ENCODE results near the gene SRGAP2.
"Not testable (repeated sequence)": the region's sequence is repeated elsewhere in the genome, so short reads cannot be mapped to it uniquely, and the experiment has no call there.

The SRGAP2 gene

DNA sequence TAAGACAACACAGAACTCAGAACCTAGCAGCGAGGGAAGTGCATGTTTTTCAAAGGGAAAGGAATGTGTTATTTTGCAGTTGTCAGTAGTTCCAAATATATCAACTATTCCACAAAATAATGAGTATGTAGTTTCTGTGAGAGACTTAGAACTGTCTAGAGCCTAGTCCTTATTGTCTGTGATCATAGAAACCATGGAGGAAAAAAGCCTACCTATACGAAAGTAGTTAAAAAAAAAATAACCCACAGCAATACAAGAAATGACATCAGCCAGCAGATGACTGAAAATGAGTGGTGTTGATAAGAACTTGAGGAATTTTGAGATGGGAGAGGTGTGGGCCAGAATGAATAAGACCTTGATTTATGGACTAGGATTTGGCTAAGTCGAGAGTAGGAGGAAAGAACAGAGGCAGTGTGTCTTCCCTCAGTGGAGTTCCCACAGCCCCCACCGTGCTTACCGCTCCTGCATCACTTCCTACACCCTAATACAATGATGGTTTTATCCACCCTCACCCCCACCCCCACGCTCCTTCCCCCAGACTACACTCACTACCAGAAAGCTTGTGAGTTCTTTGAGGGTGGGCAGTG is 20.9 kb downstream of the SRGAP2 start:
- H3K4me3 Mint-ChIP-seq; H3K9me3 Mint-ChIP-seq; H3K27ac Mint-ChIP-seq; H3K36me3 Mint-ChIP-seq; ATAC-seq (replicated peaks); H3K4me1 Mint-ChIP-seq; H3K27me3 Mint-ChIP-seq; DNase-seq: not testable (repeated sequence)

- not testable (repeated sequence) for H3K27me3 Mint-ChIP-seq; DNase-seq; ATAC-seq (replicated peaks); H3K4me1 Mint-ChIP-seq; H3K4me3 Mint-ChIP-seq; H3K36me3 Mint-ChIP-seq; H3K27ac Mint-ChIP-seq; H3K9me3 Mint-ChIP-seq
Observed at GRCh38 chr1:206225386-206225785, 22.0 kb downstream of the SRGAP2 start.

DNA sequence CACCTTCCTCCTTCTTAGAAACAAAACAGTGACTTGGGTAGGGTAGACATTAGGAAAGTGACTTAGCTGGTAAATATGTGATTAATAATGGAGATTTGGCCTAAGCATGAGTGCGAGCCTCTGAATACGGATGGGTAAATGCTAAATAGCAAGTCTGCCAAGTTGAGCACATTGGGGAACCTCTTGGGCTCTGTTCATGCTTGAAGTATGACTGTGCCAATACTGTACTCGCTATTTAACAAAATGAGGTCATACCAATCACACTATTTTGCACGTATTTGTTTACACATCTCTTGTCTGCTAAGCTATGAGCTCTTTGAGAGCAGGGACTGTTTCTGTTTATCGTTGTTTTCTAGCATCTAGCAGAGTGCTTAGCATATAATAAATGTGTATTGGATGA is 23.5 kb downstream of the SRGAP2 start:
- H3K27ac Mint-ChIP-seq; DNase-seq; H3K9me3 Mint-ChIP-seq; H3K27me3 Mint-ChIP-seq; H3K4me1 Mint-ChIP-seq; H3K4me3 Mint-ChIP-seq; ATAC-seq (replicated peaks); H3K36me3 Mint-ChIP-seq: not testable (repeated sequence)

GRCh38 chr1:206229286-206229685 is 25.9 kb downstream of the SRGAP2 start:
- not testable (repeated sequence) for H3K36me3 Mint-ChIP-seq; H3K4me1 Mint-ChIP-seq; H3K4me3 Mint-ChIP-seq; H3K27me3 Mint-ChIP-seq; H3K9me3 Mint-ChIP-seq; ATAC-seq (replicated peaks); H3K27ac Mint-ChIP-seq; DNase-seq

- not testable (repeated sequence) for H3K4me1 Mint-ChIP-seq; H3K36me3 Mint-ChIP-seq; H3K9me3 Mint-ChIP-seq; ATAC-seq (replicated peaks); DNase-seq; H3K4me3 Mint-ChIP-seq; H3K27ac Mint-ChIP-seq; H3K27me3 Mint-ChIP-seq
Observed at GRCh38 chr1:206231989-206232388, 28.6 kb downstream of the SRGAP2 start.

DNA sequence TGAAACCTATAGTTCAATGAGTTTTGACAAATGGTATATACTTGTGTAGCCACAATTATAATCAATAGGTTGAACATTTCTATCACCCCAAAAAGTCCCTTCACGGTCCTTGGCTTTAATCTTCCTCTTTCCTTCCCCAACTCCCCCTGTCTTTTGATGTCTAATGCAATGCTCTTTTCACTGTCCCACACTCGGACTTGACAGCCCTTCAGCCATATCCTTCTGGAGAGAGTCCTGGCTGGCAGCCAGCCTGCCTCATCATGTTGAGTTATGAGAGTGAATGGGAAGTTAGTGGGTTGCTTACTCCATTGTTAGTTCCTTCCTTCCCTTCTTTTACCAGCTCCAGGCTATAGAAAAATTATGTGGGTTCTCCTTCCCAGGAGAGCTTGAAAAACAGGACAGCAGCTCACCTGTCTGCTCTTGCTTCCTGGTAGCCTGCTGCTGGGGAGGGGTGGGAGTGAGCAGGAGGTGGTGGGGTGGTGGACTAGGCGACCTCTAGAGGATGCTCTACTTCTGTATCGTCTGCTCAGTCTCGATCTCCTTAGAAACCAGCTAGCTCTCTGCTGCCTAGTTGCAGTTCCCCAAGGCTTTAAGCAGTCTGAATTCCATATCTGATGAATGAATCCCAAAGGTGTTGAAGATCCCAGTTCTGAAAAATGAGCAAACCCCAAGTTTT is 29.8 kb downstream of the SRGAP2 start:
- not testable (repeated sequence) for H3K27ac Mint-ChIP-seq, DNase-seq, H3K36me3 Mint-ChIP-seq, H3K4me1 Mint-ChIP-seq, H3K9me3 Mint-ChIP-seq, H3K4me3 Mint-ChIP-seq, H3K27me3 Mint-ChIP-seq
- ATAC-seq (replicated peaks): peak; percentile 73

- not testable (repeated sequence) for H3K36me3 Mint-ChIP-seq, H3K27ac Mint-ChIP-seq, H3K27me3 Mint-ChIP-seq, H3K4me3 Mint-ChIP-seq, DNase-seq, H3K4me1 Mint-ChIP-seq, H3K9me3 Mint-ChIP-seq
- ATAC-seq (replicated peaks): peak; percentile 92 to 94
Observed at GRCh38 chr1:206234189-206234916, 31.0 kb downstream of the SRGAP2 start.

DNA sequence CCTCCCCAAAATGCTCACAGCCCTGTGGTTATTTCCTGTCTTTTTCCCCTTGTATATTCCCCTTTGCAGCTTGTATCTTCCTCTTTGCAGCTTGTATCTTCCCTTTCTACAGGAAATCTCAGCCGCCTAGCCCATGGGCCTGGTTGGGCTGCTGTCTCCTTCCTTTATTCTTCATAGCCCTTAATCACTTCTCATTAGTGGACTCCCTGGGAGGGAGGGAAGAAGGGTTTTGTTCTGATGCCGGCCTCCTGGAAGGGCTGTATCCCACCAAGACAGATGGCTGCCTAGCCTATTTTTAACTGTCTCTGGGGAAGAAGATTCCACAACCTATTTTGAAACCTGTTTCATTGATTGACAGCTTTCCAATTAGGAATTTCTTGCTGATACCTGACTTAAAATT is 31.8 kb downstream of the SRGAP2 start:
- H3K9me3 Mint-ChIP-seq; H3K27me3 Mint-ChIP-seq; H3K27ac Mint-ChIP-seq; H3K4me3 Mint-ChIP-seq; H3K36me3 Mint-ChIP-seq; ATAC-seq (replicated peaks); DNase-seq; H3K4me1 Mint-ChIP-seq: not testable (repeated sequence)

DNA sequence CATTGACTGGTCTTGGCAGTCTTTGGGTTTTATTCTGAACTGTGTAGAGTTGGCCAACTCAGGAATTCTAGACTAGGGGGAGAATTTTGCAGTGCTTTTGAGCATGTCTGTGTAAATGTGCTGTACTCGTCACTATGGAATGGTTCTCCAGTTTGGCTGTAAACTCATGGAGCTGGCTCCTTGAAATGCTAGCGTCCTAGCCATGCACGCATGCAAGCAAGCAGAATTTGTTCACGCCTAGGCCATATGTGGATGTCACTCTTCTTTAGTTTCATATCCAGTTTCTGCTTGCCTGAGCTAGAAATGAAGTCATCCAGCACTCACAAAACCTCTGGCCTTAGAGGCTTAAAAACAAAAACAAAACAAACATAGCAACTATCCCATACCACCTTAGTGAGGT is 36.9 kb downstream of the SRGAP2 start:
- not testable (repeated sequence) for H3K27ac Mint-ChIP-seq, DNase-seq, H3K9me3 Mint-ChIP-seq, H3K27me3 Mint-ChIP-seq, H3K4me3 Mint-ChIP-seq, H3K4me1 Mint-ChIP-seq, H3K36me3 Mint-ChIP-seq
- peak; percentile 71 for ATAC-seq (replicated peaks)

- DNase-seq (peak; percentile 63), ATAC-seq (replicated peaks) (peak; percentile 98 to 99)
- not testable (repeated sequence) for H3K36me3 Mint-ChIP-seq, H3K9me3 Mint-ChIP-seq, H3K4me1 Mint-ChIP-seq, H3K27me3 Mint-ChIP-seq, H3K27ac Mint-ChIP-seq
- H3K4me3 Mint-ChIP-seq: peak overlapping the region in 1 of 2 donors; percentile 13
Observed at GRCh38 chr1:206243335-206243734, 40.0 kb downstream of the SRGAP2 start.

- not testable (repeated sequence) for H3K27me3 Mint-ChIP-seq; ATAC-seq (replicated peaks); H3K9me3 Mint-ChIP-seq; H3K27ac Mint-ChIP-seq; DNase-seq; H3K4me1 Mint-ChIP-seq; H3K4me3 Mint-ChIP-seq; H3K36me3 Mint-ChIP-seq
Observed at GRCh38 chr1:206245479-206245878, 42.1 kb downstream of the SRGAP2 start.

DNA sequence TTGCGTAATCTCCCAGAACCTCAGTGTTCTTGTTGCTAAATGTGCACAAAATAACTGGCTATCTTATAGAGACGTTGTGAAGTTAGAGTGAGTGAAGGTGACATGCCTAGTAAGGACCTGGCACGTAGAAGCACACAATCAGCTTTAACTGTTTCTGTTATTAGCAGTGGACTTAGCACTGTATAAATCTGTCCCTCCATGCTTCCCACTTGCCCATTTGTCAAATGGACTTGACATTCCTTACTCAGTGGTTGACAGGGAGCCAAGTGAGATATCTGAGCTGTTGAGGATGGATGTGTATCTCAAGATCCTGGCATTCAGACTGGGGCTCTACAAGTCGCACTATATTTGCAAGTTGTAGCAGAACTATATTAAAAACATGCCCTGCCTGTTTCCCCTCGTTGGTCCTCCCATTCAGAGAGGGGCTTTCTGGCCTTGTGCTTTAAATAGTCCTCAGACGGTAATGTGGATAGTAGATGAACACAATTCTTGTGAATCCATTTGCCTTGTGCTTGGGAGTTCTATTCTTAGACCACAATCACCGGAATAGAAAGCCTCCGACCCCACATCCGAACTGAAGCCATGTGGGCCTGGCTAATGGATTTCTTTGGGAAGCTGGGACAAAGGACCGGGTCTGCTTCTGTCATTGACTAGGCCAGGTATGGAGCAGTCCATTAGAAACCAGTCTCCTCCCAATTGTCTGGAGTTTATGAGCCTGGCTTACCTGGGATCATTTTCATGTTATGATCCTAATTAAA is 43.0 kb downstream of the SRGAP2 start:
- H3K4me1 Mint-ChIP-seq; ATAC-seq (replicated peaks); H3K4me3 Mint-ChIP-seq; H3K27me3 Mint-ChIP-seq; H3K36me3 Mint-ChIP-seq; H3K9me3 Mint-ChIP-seq; DNase-seq; H3K27ac Mint-ChIP-seq: not testable (repeated sequence)

- not testable (repeated sequence) for H3K9me3 Mint-ChIP-seq, H3K27me3 Mint-ChIP-seq, H3K27ac Mint-ChIP-seq, H3K36me3 Mint-ChIP-seq, DNase-seq, H3K4me3 Mint-ChIP-seq, H3K4me1 Mint-ChIP-seq
- peak; percentile 88 to 94 for ATAC-seq (replicated peaks)
Observed at GRCh38 chr1:206250953-206251681, 47.8 kb downstream of the SRGAP2 start.

GRCh38 chr1:206252680-206253335 is 49.5 kb downstream of the SRGAP2 start:
- peak overlapping the region; percentile 85 for H3K27ac Mint-ChIP-seq
- H3K36me3 Mint-ChIP-seq; ATAC-seq (replicated peaks); H3K4me3 Mint-ChIP-seq; H3K4me1 Mint-ChIP-seq; H3K9me3 Mint-ChIP-seq; DNase-seq; H3K27me3 Mint-ChIP-seq: not testable (repeated sequence)

Measured in stimulated activated naive B cell treated with anti-CD40 and anti-IgM and Interleukin-4, amounts not matched to agents 10 μg/mL and 1 μg/mL and 100 μg/mL, for 72 hours (primary cell).